K562 (cell line): Measurements from ENCODE around the gene PHLDB2. TPM values are rescaled to one million over a fixed set of nuclear protein-coding genes. Genes with fewer than 3 reads are reported as not detected.

Source experiments
- ATAC-seq: fragments of 200-7000 bp; cut with Tn5 transposase; 3 replicates; pipeline ENCODE4 v1.9.1; 2020; ENCODE audit warnings: moderate library complexity
- BruUV-seq: library from RNA; stranded (reverse); fragments of 400-500 nt; replicated peaks from 2 replicates; lab custom pipeline; 2021; lab: Mats Ljungman, UMichigan
- CTCF ChIA-PET: fragments of 300-600 bp; formaldehyde crosslinking; extraction: SDS; loops from one replicate; lab custom pipeline; 2021; ENCODE audit warnings: low intra/inter-chr PET ratio; lab: Yijun Ruan, JAX
- POLR2A ChIA-PET: fragments of 300-600, 350-650 bp; sonication (Branson Sonifier 250); formaldehyde crosslinking; extraction: SDS; loops from one replicate; lab custom pipeline; 2021; ENCODE audit warnings: antibody characterized with exemption, inconsistent platforms; lab: Yijun Ruan, JAX
- DNase-seq, 4 experiments: peaks; one replicate each; pipeline versions ENCODE4 v3.0.0 to v3.0.0-alpha.2; 2011 to 2018; ENCODE audit warnings: low spot score in 3 of 4, mixed read lengths in 3 of 4; ENCODE audit errors: extremely low read depth in 1 of 4
- FAIRE-seq: peaks from 2 replicates; lab custom pipeline; 2011; peaks lifted over from hg19 to GRCh38; lab: Jason Lieb, UNC
- H2AFZ ChIP-seq: 2 replicates; pipeline ENCODE4 v1.6.0; 2011; ENCODE audit warnings: low read depth, low read length, control low read depth, inconsistent platforms
- H3K27ac ChIP-seq: fragments of 200-600 bp; 3 replicates; pipeline ENCODE4 v1.8.0; 2011; ENCODE audit warnings: low read depth, mild to moderate bottlenecking, control low read depth, inconsistent platforms, low read length, moderate library complexity, mixed read lengths; ENCODE audit errors: extremely low read depth
- H3K27me3 ChIP-seq, 2 experiments: fragments of 300-600 bp in 1 of 2; 2 replicates in 1 of 2; 3 replicates in 1 of 2; pipeline versions ENCODE4 v1.6.0 to v1.8.0; 2011; ENCODE audit warnings: inconsistent platforms in 2 of 2, low read length in 2 of 2, mild to moderate bottlenecking in 1 of 2, mixed read lengths in 1 of 2, moderate library complexity in 1 of 2; ENCODE audit not compliant: control insufficient read depth in 2 of 2, insufficient read depth in 2 of 2
- H3K36me3 ChIP-seq: fragments of 300-600 bp; 3 replicates; pipeline ENCODE4 v1.8.0; 2011; ENCODE audit warnings: mild to moderate bottlenecking, low read length, inconsistent platforms; ENCODE audit not compliant: control insufficient read depth, insufficient read depth
- H3K4me1 ChIP-seq, 2 experiments: fragments of 200-600 bp in 1 of 2; replicated peaks in 1 of 2; 2 replicates in 1 of 2; 3 replicates in 1 of 2; pipeline versions ENCODE4 v1.5.1 to v1.8.0; 2011; ENCODE audit warnings: inconsistent platforms in 2 of 2, low read length in 2 of 2, mild to moderate bottlenecking in 1 of 2, mixed read lengths in 1 of 2, moderate library complexity in 1 of 2; ENCODE audit not compliant: control insufficient read depth in 2 of 2, insufficient read depth in 2 of 2
- H3K4me2 ChIP-seq: 2 replicates; pipeline ENCODE4 v1.6.1; 2011; ENCODE audit warnings: low read length, control low read depth, inconsistent platforms, mixed read lengths; ENCODE audit not compliant: insufficient read depth
- H3K4me3 ChIP-seq: fragments of 200-600 bp; sonication (generic), shearing (Covaris generic); 2 replicates; pipeline ENCODE4 v1.5.1; 2016; ENCODE audit warnings: control low read depth, inconsistent platforms
- H3K79me2 ChIP-seq: fragments of 200-600 bp; 3 replicates; pipeline ENCODE4 v1.8.0; 2011; ENCODE audit warnings: low read length, inconsistent platforms; ENCODE audit not compliant: control insufficient read depth, insufficient read depth
- H3K9ac ChIP-seq, 2 experiments: 2 replicates each; pipeline versions ENCODE4 v1.6.0 to v1.6.1; 2011; ENCODE audit warnings: low read depth in 2 of 2, low read length in 2 of 2, control low read depth in 1 of 2, inconsistent platforms in 1 of 2, mild to moderate bottlenecking in 1 of 2, mixed read lengths in 1 of 2; ENCODE audit not compliant: insufficient read depth in 1 of 2
- H3K9me1 ChIP-seq: one replicate; pipeline ENCODE4 v1.6.0; 2011; ENCODE audit warnings: inconsistent platforms, mild to moderate bottlenecking, low read length, moderate library complexity; ENCODE audit not compliant: control insufficient read depth, insufficient read depth
- H3K9me3 ChIP-seq: replicated peaks from 2 replicates; pipeline ENCODE4 v1.5.1; 2011; ENCODE audit warnings: low read depth, low read length, inconsistent platforms; ENCODE audit not compliant: control insufficient read depth, insufficient read depth
- H4K20me1 ChIP-seq: replicated peaks from 2 replicates; pipeline ENCODE4 v1.6.1; 2011; ENCODE audit warnings: low read length, inconsistent platforms, mixed read lengths; ENCODE audit not compliant: control insufficient read depth, insufficient read depth
- ARID4B ChIP-seq: sonication (generic); formaldehyde crosslinking; IDR thresholded peaks from 2 replicates; pipeline ENCODE4 v1.8.0; 2022; ENCODE audit warnings: mild to moderate bottlenecking, missing genetic modification reagents
- CBX8 ChIP-seq: fragments of 200-600 bp; sonication (generic); IDR thresholded peaks from 2 replicates; pipeline ENCODE4 v1.6.1; 2012; ENCODE audit warnings: borderline replicate concordance, mixed run types, low read depth, mild to moderate bottlenecking, moderate library complexity, mixed read lengths, low read length, control low read depth, inconsistent platforms; ENCODE audit not compliant: poor library complexity, severe bottlenecking; ENCODE audit errors: extremely low read depth
- EP300 ChIP-seq: IDR thresholded peaks from 2 replicates; pipeline ENCODE4 v1.6.1; 2012; ENCODE audit warnings: low read length, improper control_type of control experiment
- ESRRA ChIP-seq: fragments of 450-650 bp; IDR thresholded peaks from 2 replicates; pipeline ENCODE4 v1.6.1; 2014; ENCODE audit warnings: low read depth, mild to moderate bottlenecking, moderate library complexity, borderline replicate concordance
- FOXK2 ChIP-seq, 2 experiments: fragments of 450-650 bp; IDR thresholded peaks in 1 of 2; conservative IDR thresholded peaks in 1 of 2; 2 replicates each; pipeline ENCODE4 v1.6.1; 2016; ENCODE audit warnings: low read depth in 2 of 2, mild to moderate bottlenecking in 1 of 2
- KAT8 ChIP-seq: fragments of 450-650 bp; IDR thresholded peaks from 2 replicates; pipeline ENCODE4 v1.6.1; 2016; ENCODE audit warnings: low read depth, mild to moderate bottlenecking
- NBN ChIP-seq: fragments of 450-650 bp; IDR thresholded peaks from 2 replicates; pipeline ENCODE4 v1.6.1; 2016; ENCODE audit warnings: low read depth, mild to moderate bottlenecking
- PRDM10 ChIP-seq: fragments of 450-650 bp; IDR thresholded peaks from 2 replicates; pipeline ENCODE4 v1.6.1; 2018; ENCODE audit not compliant: partially characterized antibody
- PTTG1 ChIP-seq: fragments of 450-650 bp; IDR thresholded peaks from 2 replicates; pipeline ENCODE4 v1.6.1; 2016; ENCODE audit warnings: low read depth, mild to moderate bottlenecking, missing genetic modification characterization, missing compliant biosample characterization
- TSHZ1 ChIP-seq: fragments of 250-450 bp; sonication (Bioruptor Pico); IDR thresholded peaks from 2 replicates; pipeline ENCODE4 v1.4.0; 2020; ENCODE audit warnings: mild to moderate bottlenecking, moderate library complexity
- WGBS: fragments of 100-300 bp; shearing (Covaris generic); methylation state at CpG from one replicate; pipeline ENCODE4 v1.1.6; 2016; ENCODE audit warnings: low coverage, mixed read lengths; ENCODE audit not compliant: insufficient coverage; ENCODE audit errors: missing lambda C conversion rate; 5-methylcytosine and 5-hydroxymethylcytosine counted together
- in situ Hi-C: fragments of 300-500 bp; cut with MboI; formaldehyde crosslinking; loops from 4 replicates; pipeline ENCODE4 v1.15.0; 2018; ENCODE audit warnings: inconsistent platforms, mixed read lengths
- intact Hi-C: fragments of 100-400 bp; cut with micrococcal nuclease; formaldehyde crosslinking; loops from 2 replicates; pipeline ENCODE4 v1.14.2; 2022
- polyA plus RNA-seq, 8 experiments: library from polyadenylated mRNA; depleted of rRNA in 4 of 8; stranded (reverse) in 5 of 8; unstranded in 3 of 8; fragments of >200 nt; fragmentation: Nextera tagmentation in 2 of 8; fragmentation: Illumina TruSeq in 1 of 8; extraction: Ambion mirVana in 2 of 8; extraction: Trizol in 1 of 8; gene quantifications; 2 replicates each; pipeline versions ENCODE4 v1.2.1 to v1.2.3, GENCODE V29; 2011 to 2014; ENCODE audit warnings: inconsistent platforms in 1 of 8, missing spikeins in 1 of 8
- total RNA-seq, 7 experiments: library from RNA; depleted of rRNA in 6 of 7; stranded (reverse); fragments of >200 nt in 6 of 7; fragmentation: Illumina TruSeq in 2 of 7; extraction: Trizol in 2 of 7; gene quantifications; 2 replicates each; pipeline versions ENCODE4 v1.2.1 to v1.2.3, GENCODE V29; 2011 to 2021; ENCODE audit warnings: low replicate concordance in 1 of 7

Gene PHLDB2
- total and polyA plus RNA-seq, 9 of the 15 experiments (the other 6 are each of a cell fraction or from before 2014, with no cell fraction given) = 0.04 TPM; not detected in 8

GRCh38 chr3:111824351-111824750 is 34.7 kb upstream of the PHLDB2 start:
- in situ Hi-C loops = no loop called here
- CTCF ChIA-PET = no interaction called here
- TF ChIP-seq FOXK2 (conservative IDR thresholded peaks at IDR 0.05 in 1 of 2, IDR thresholded peaks at IDR 0.05 in 1 of 2; ENCODE audit: low read depth in 2 of 2) = no peak
- TF ChIP-seq KAT8 = no peak
- TF ChIP-seq EP300 = no peak
- TF ChIP-seq ARID4B (CRISPR knock-in tag) = no peak
- TF ChIP-seq CBX8 = no peak
- no peak for TF ChIP-seq PTTG1 (tag)
- TF ChIP-seq PRDM10 = no peak
- no peak for TF ChIP-seq TSHZ1
- TF ChIP-seq ESRRA = no peak
- TF ChIP-seq NBN = no peak

More at GRCh38 chr3:111824351-111824750, 34.7 kb upstream of the PHLDB2 start:
- H3K4me2 ChIP-seq = no peak overlapping the region
- H3K9ac ChIP-seq = no peak overlapping the region
- no peak overlapping the region for H3K4me3 ChIP-seq
- intact Hi-C loops = no loop called here
- POLR2A ChIA-PET = no interaction called here
- no peaks in the 10 kb centered on the region for H3K36me3 ChIP-seq
- no peaks in the 10 kb centered on the region for H3K4me1 ChIP-seq
- H2AFZ ChIP-seq = no peak overlapping the region
- H3K9me1 ChIP-seq = no peaks in the 10 kb centered on the region
- H3K27me3 ChIP-seq = no peaks in the 10 kb centered on the region
- H3K9me3 ChIP-seq = no peaks in the 10 kb centered on the region
- ATAC-seq = no peak
- no peaks in the 10 kb centered on the region for H3K79me2 ChIP-seq
- no TSS peak for BruUV-seq
- no peak for DNase-seq
- H3K27ac ChIP-seq = no peak overlapping the region
- H4K20me1 ChIP-seq = no peaks in the 10 kb centered on the region
- FAIRE-seq = no peak
- 0% methylated on average over 4 of the region's 4 CpGs for WGBS
